GM20000 (cell line): ENCODE measurements around the gene OR1S1.

Source experiments
- DNase-seq: peaks from one replicate; pipeline ENCODE4 v3.0.0; 2012; ENCODE audit warnings: low spot score
- CTCF ChIP-seq: IDR thresholded peaks from 2 replicates; pipeline ENCODE4 v1.5.1; 2012; ENCODE audit warnings: mild to moderate bottlenecking, control low read depth; ENCODE audit errors: extremely low read depth, missing control alignments

The OR1S1 gene

GRCh38 chr11:58188770-58189169 lies 23.8 kb upstream of the OR1S1 start, which contains the start of gene OR9Q2:
OR9Q2 (plus strand) TSS chr11:58189070; CDS start chr11:58190491, 1,421 bp downstream.
- no peak for DNase-seq
- TF ChIP-seq CTCF: no peak

GRCh38 chr11:58192229-58192628 lies 20.3 kb upstream of the OR1S1 start:
- no peak for TF ChIP-seq CTCF
- DNase-seq: no peak

DNA sequence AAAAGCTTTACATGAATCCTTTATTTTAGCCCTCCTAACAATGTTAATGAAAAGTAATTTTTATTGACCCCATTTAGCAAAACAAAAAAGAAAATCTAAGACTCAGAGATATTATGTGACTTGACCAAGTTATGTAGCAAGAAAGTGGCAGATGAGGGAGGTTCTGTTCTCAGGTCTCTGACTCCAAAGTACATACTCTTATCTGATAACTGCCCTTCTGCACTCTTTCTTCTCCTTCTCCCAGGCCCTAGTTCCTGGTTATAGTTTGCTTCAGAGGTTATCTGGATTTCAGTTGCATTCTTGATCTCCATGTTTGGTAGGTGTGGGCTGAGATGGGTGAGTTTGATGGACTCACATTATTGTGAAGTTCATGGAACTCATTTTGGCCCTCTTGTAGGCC lies 19.1 kb upstream of the OR1S1 start:
- no peak for TF ChIP-seq CTCF

DNA sequence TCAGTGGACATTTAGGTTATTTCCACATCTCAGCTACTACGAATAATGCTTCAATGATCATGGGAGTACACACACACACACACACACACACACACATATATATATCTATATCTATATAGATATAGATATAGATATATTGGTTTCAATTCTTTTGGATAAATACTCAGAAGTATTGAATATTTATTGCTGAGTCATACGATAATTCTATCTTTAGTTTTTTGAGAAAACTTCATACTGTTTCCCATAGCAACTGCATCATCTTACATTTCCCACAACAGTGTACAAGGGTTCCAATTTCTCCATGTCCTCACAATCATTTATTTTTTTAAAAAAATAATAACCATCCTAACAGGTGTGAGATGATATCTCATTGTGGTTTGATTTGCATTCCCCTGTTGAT lies 16.6 kb upstream of the OR1S1 start:
- no peak for TF ChIP-seq CTCF
- no peak for DNase-seq

More for the DNA sequence above, 19.1 kb upstream of the OR1S1 start:
- DNase-seq: no peak

DNA sequence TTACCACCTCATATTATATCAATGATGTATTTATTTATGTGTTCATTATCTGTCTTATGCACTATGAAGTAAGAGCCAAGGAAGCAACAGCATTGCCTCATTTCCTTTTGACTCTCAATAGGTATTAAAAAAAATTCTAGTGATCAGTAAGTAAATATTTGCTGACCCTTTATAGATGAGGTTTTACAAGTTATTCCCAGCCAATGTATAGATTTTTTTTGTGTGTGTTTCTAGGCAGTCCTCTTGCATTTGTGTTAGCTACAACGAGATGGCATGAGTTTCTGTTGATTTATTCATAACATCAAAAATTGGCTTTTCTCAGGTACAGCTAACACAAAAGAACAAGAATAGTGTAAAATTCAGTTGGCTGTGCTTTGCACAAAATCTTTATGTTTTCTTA lies 13.2 kb upstream of the OR1S1 start:
- TF ChIP-seq CTCF: no peak
- DNase-seq: no peak

GRCh38 chr11:58204042-58204441 lies 8.5 kb upstream of the OR1S1 start, which contains the start of gene OR1S2:
OR1S2 (minus strand) TSS chr11:58204142; CDS start chr11:58204142, 0 bp downstream.
- DNase-seq: no peak
- TF ChIP-seq CTCF: no peak

DNA sequence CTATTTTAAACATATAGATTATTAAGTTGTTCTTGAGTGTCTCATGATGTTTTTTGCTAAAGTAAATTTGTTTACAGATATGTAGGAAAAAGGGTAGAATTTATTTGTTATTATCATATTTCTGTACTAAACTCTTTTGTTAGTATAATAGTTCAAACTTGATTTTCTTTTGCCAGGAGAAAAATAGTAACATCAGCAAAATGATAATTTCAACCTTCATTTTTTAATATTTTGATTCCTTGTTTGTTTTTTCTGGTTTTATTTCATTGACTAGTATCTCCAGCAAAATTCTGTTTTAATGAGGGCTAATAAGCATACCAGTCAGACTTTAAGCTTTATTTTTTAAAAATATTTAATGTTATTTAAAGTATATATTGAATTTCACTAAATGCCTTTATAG lies 4.0 kb downstream of the OR1S1 start:
- no peak for DNase-seq
- no peak for TF ChIP-seq CTCF
